ENCODE data around the gene RSL1D1. TPM values are rescaled to one million over a fixed set of nuclear protein-coding genes. Genes with fewer than 3 reads are reported as not detected.
"Not testable (repeated sequence)": the region's sequence is repeated elsewhere in the genome, so short reads cannot be mapped to it uniquely, and the experiment has no call there.

Gene RSL1D1
- total RNA-seq, 1 donor from 2014 or later = 101 TPM

DNA sequence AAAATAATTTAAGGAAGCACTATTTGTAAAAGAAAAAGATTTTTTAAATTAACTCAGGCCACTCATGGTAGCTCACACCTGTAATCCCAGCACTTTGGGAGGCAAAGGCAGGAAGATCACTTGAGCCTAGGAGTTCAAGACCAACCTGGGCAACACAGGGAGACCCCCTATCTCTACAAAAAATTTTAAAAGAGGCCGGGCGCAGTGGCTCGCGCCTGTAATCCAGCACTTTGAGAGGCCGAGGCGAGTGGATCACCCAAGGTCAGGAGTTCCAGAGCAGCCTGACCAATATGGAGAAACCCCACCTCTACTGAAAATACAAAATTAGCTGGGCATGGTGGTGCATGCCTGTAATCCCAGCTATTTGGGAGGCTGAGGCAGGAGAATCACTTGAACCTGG, 67.0 kb downstream of the RSL1D1 start:
- intact Hi-C loops (cut with DNase I) = not testable (repeated sequence)

DNA sequence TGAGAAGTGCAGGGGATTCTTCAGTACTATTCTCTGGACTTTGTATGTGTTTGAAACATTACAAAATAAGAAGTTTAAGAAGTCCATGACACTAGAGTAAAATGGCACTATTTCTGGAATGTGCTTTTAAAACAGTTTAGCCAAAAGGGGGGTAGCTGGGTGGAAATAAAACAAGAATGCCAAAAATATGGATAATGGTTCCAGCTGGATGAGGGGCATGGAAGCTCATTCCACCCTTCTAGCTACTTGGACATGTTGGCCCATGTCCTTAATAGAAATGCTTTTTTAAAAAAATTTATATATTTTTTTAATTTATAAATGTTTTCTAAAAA, 67.3 kb downstream of the RSL1D1 start:
- no peak for DNase-seq
- intact Hi-C loops (cut with DNase I) = no loop called here
- ATAC-seq (ENCODE audit: poor library complexity) = no peak

More for the DNA sequence above, 67.0 kb downstream of the RSL1D1 start:
- DNase-seq; ATAC-seq (ENCODE audit: poor library complexity): not testable (repeated sequence)

Other genes starting within 250 kb of the RSL1D1 start
- gene SNN, start 183.1 kb downstream of the RSL1D1 start, total RNA-seq = 28.3 TPM
- 18.6 TPM for gene TXNDC11, start 108.7 kb downstream of the RSL1D1 start, total RNA-seq
- gene ZC3H7A, start 54.3 kb downstream of the RSL1D1 start, total RNA-seq = 23.7 TPM
- 88.3 TPM for gene GSPT1, start 64.4 kb upstream of the RSL1D1 start, total RNA-seq
- 1.6 TPM for gene NPIPB2, start 90.5 kb upstream of the RSL1D1 start, total RNA-seq
- gene TNFRSF17, start 113.7 kb upstream of the RSL1D1 start, total RNA-seq = not detected
- gene SNX29, start 125.2 kb upstream of the RSL1D1 start, total RNA-seq = 16.5 TPM

All from Right ventricle myocardium superior (tissue), 1 donor.